ENCODE measurements around the gene JDP2. TPM values are rescaled to one million over a fixed set of nuclear protein-coding genes. Genes with fewer than 3 reads are reported as not detected.

The JDP2 gene
- total RNA-seq, 4 donors from 2014 or later: 82.3 to 147 (median 106) TPM

DNA sequence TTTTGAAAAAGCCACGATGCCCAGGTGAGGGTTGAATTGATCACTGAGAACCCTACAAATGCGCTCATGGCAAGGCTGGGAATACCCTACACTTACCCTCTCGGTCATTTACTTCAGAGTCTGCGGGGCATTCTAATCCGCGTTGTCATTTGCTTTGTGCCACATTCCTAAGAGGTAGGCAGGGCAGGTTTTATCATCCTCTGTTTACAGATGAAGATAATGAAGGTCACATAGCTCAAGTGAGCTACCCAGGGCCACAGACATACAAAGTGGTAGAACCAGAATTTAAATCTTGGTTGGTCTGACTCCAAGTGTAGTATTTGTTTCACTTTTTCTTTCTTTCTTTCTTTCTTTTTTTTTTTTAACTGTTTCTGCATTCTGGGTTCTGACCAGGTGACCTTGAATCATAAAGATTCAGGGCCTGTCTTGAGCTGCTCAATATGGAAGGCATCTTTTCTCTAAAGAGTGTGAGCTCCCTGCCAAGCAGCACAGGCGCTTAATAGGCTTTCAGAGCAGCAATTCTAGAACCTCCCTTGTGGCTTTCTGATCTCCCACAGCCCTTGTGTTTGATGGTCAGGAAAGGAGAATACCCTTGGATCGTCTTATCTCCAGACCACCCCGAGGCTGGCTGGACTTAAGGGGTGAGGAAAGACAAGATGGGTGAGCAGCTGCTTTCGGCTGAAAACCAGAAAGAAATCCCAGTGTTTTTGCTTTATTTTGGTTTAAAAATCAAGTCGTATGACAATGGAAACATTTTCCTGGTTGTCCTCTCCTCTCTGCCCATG, 93.8 kb downstream of the JDP2 start:
- 71 to 80% methylated on average over 11 of the region's 11 CpGs for WGBS, 2 donors

DNA sequence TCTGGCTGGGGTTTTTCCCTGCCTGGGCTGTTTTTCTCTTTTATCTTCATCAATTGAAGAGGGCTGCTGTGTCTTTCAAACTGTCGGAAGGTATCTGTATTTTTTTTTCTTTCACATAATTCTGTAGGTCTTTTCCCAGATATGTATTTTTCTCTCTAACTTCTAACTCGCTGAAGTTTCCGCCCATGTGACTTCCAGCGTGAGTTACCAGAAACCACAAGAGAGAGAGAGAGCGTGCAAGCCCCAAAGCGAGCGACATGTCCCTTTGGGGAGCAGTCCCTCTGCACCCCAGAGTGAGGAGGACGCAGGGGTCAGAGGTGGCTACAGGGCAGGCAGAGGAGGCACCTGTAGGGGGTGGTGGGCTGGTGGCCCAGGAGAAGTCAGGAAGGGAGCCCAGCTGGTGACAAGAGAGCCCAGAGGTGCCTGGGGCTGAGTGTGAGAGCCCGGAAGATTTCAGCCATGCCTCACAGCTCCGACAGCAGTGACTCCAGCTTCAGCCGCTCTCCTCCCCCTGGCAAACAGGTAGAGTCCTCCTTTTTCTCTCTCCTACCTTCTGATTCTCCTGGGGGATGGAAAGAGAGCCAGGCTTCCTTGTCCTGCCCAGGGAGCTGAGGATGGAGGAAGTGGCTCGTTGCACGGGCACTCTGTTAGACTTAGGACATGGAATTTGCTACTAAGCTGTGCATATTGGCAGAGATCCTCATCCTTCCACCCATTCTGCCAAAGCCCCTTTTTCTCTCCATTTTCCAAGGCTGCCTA, 94.6 kb downstream of the JDP2 start, which contains the start of gene BATF:
Gene BATF (plus strand): TSS at position 246 of the 759 bp plus-strand sequence. CDS start 214 bp downstream, at position 460.
- Histone ChIP-seq H3K36me3 (no peaks in the 10 kb centered on the region), H3K27ac (peak within 1 kb of the TSS in 1 of 4 donors; percentile 70), H3K27me3 (no peaks in the 10 kb centered on the region), H3K4me1 (peaks cover 0 to 9% (median 3%) of the 10 kb centered on the region in 4 donors), H3K9me3 (no peaks in the 10 kb centered on the region), H3K4me3 (peak within 1 kb of the TSS in 2 of 4 donors; percentile 37 to 49)
- peak in 1 of 2 donors; percentile 41 for DNase-seq (ENCODE audit: low spot score in 2 of 2)
- WGBS, 2 donors: 64 to 72% methylated on average over 13 of the region's 13 CpGs
- TF ChIP-seq, protein P1, sequence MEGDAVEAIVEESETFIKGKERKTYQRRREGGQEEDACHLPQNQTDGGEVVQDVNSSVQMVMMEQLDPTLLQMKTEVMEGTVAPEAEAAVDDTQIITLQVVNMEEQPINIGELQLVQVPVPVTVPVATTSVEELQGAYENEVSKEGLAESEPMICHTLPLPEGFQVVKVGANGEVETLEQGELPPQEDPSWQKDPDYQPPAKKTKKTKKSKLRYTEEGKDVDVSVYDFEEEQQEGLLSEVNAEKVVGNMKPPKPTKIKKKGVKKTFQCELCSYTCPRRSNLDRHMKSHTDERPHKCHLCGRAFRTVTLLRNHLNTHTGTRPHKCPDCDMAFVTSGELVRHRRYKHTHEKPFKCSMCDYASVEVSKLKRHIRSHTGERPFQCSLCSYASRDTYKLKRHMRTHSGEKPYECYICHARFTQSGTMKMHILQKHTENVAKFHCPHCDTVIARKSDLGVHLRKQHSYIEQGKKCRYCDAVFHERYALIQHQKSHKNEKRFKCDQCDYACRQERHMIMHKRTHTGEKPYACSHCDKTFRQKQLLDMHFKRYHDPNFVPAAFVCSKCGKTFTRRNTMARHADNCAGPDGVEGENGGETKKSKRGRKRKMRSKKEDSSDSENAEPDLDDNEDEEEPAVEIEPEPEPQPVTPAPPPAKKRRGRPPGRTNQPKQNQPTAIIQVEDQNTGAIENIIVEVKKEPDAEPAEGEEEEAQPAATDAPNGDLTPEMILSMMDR (IDR thresholded peaks at IDR 0.05): no peak
- TF ChIP-seq EP300 (IDR thresholded peaks at IDR 0.05) (no peak), POLR2A (IDR thresholded peaks at IDR 0.05) (no peak)

More for the DNA sequence above, 93.8 kb downstream of the JDP2 start:
- Histone ChIP-seq H3K4me3 (no peak overlapping the region), H3K9me3 (no peaks in the 10 kb centered on the region), H3K27ac (peak overlapping the region in 1 of 4 donors; percentile 70), H3K4me1 (peaks cover 0 to 9% (median 3%) of the 10 kb centered on the region in 4 donors), H3K36me3 (no peaks in the 10 kb centered on the region), H3K27me3 (no peaks in the 10 kb centered on the region)
- no peak for TF ChIP-seq POLR2A (IDR thresholded peaks at IDR 0.05)
- TF ChIP-seq, protein P1 (IDR thresholded peaks at IDR 0.05): no peak
- no peak for TF ChIP-seq EP300 (IDR thresholded peaks at IDR 0.05)
- DNase-seq (ENCODE audit: low spot score in 2 of 2): no peak

DNA sequence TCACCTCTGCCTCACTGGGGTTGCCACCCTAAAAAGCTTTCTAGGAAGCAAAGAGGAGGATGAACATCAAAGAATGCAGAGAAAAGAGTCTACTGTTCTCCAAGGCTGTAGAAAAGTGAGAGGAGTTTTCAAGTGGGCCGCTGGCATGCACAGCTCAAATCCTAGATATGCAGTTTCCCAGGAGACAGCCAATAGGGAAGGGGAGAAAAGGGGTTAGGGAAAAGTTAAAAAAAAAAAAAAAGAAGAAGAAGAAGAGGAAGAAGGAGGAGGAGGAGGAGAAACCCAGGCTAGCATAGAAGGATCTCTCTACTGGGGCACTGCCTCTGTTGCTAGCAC, 95.1 kb downstream of the JDP2 start:
- TF ChIP-seq EP300 (IDR thresholded peaks at IDR 0.05): no peak
- TF ChIP-seq POLR2A (IDR thresholded peaks at IDR 0.05): no peak
- TF ChIP-seq, protein P1 (IDR thresholded peaks at IDR 0.05): no peak
- 38 to 45% methylated on average over 1 of the region's 1 CpG for WGBS, 2 donors
- Histone ChIP-seq H3K9me3 (no peaks in the 10 kb centered on the region), H3K4me1 (peaks cover 0 to 9% (median 3%) of the 10 kb centered on the region in 4 donors), H3K27ac (no peak overlapping the region), H3K36me3 (no peaks in the 10 kb centered on the region), H3K27me3 (no peaks in the 10 kb centered on the region), H3K4me3 (peak overlapping the region in 2 of 4 donors; percentile 37 to 49)
- no peak for DNase-seq (ENCODE audit: low spot score in 2 of 2)

Other genes starting within 250 kb of the JDP2 start
- 1,000 to 10,000 TPM in 1 of 4 donors, 100 to 1,000 TPM in 3; 373 to 1,352 (median 619) TPM for gene FOS, start 149.2 kb upstream of the JDP2 start, total RNA-seq
- 10 to 100 TPM in 1 of 4 donors, 1 to 10 TPM in 2, not detected in 1; 3.8 to 11.1 (median 6.3) TPM for gene BATF, start 94.4 kb downstream of the JDP2 start, total RNA-seq
- gene FLVCR2, start 150.6 kb downstream of the JDP2 start, total RNA-seq: 10 to 100 TPM; 65.9 to 86.1 (median 74.4) TPM
- 1 to 10 TPM; 4.5 to 7.6 (median 5.1) TPM for gene ERG28, start 232.9 kb downstream of the JDP2 start, total RNA-seq
- gene TTLL5, start 233.2 kb downstream of the JDP2 start, total RNA-seq: 10 to 100 TPM; 36.3 to 61.8 (median 36.7) TPM